GM12801 (cell line): Measurements from ENCODE around the gene RGL1.

ENCODE experiments used
- CTCF ChIP-seq: IDR thresholded peaks from one replicate; pipeline ENCODE4 v1.5.1; 2011; ENCODE audit warnings: control low read depth; ENCODE audit not compliant: insufficient read length; ENCODE audit errors: extremely low read depth

The RGL1 gene

GRCh38 chr1:183936009-183936408 is 131.1 kb downstream of the RGL1 start:
- TF ChIP-seq CTCF: no peak

GRCh38 chr1:183936791-183937190 is 131.9 kb downstream of the RGL1 start:
- TF ChIP-seq CTCF: no peak

GRCh38 chr1:183937611-183938010 is 132.7 kb downstream of the RGL1 start:
- TF ChIP-seq CTCF: no peak

GRCh38 chr1:183941001-183941400 is 136.1 kb downstream of the RGL1 start:
- TF ChIP-seq CTCF: no peak

GRCh38 chr1:183942933-183943693 is 138.2 kb downstream of the RGL1 start:
- TF ChIP-seq CTCF: no peak

GRCh38 chr1:183945428-183946319 is 140.8 kb downstream of the RGL1 start:
- TF ChIP-seq CTCF: no peak

GRCh38 chr1:183946320-183946613 is 141.3 kb downstream of the RGL1 start:
- no peak for TF ChIP-seq CTCF
